ENCODE results near the gene DCP1A.

DNA sequence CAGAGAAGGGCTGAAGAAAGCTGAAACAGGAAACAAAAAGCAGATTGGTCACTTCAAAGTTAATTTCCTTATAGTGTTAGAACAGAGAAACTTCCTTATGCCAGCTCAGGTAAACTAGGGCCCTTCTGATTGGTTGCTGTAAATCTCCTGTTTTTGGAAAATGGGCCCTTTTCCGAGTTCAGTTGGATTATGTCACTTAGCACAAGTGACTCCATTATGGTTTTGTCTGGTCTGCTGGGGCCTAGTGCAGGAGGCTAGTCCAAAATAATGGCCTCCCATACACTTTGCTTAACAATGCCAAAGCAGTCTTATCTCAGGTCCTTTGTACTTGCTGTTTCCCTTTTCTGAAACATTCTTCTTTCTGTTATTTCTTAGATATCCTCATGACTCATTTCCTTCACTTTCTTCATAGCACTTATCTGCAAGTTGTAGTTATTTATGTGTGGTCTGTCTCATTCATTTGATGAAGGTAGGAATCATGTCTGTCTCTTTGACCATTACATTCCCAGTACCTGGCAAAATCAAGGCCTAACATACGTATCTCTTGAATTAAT, 7.7 kb upstream of the DCP1A start:
- TF ChIP-seq, protein P1, sequence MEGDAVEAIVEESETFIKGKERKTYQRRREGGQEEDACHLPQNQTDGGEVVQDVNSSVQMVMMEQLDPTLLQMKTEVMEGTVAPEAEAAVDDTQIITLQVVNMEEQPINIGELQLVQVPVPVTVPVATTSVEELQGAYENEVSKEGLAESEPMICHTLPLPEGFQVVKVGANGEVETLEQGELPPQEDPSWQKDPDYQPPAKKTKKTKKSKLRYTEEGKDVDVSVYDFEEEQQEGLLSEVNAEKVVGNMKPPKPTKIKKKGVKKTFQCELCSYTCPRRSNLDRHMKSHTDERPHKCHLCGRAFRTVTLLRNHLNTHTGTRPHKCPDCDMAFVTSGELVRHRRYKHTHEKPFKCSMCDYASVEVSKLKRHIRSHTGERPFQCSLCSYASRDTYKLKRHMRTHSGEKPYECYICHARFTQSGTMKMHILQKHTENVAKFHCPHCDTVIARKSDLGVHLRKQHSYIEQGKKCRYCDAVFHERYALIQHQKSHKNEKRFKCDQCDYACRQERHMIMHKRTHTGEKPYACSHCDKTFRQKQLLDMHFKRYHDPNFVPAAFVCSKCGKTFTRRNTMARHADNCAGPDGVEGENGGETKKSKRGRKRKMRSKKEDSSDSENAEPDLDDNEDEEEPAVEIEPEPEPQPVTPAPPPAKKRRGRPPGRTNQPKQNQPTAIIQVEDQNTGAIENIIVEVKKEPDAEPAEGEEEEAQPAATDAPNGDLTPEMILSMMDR (IDR thresholded peaks at IDR 0.05 in 2 of 3, conservative IDR thresholded peaks at IDR 0.05 in 1 of 3; ENCODE audit: insufficient read depth in 2 of 3, low read depth in 1 of 3, low read length in 3 of 3), result no peak
- TF ChIP-seq MYC (IDR thresholded peaks at IDR 0.05; ENCODE audit: low read depth, low read length), result no peak
- TF ChIP-seq MYC (CRISPR knock-in tag; IDR thresholded peaks at IDR 0.05; ENCODE audit: borderline replicate concordance, low read depth), result peak; percentile 91
- no peak for TF ChIP-seq ZSCAN29 (IDR thresholded peaks at IDR 0.05)
- peak; percentile 93; the same call in 1 of the 2 replicates for TF ChIP-seq ZNF165 (CRISPR knock-in tag; IDR thresholded peaks at IDR 0.05; ENCODE audit: borderline replicate concordance)
- TF ChIP-seq POLR2AphosphoS5 (IDR thresholded peaks at IDR 0.05; ENCODE audit: control insufficient read depth, insufficient read depth, low read depth, low read length), result no peak
- TF ChIP-seq ZBTB7A (IDR thresholded peaks at IDR 0.05; ENCODE audit: borderline replicate concordance, control insufficient read depth, low read depth, low read length), result no peak
- TF ChIP-seq ETV6 (IDR thresholded peaks at IDR 0.05; ENCODE audit: borderline replicate concordance in 1 of 2, low read depth in 2 of 2, low read length in 1 of 2), result no peak
- no peak for TF ChIP-seq ETV6 (CRISPR knock-in tag; IDR thresholded peaks at IDR 0.05; ENCODE audit: borderline replicate concordance)

Data from K562 (cell line).